ENCODE measurements around the gene C1QC. TPM values are rescaled to one million over a fixed set of nuclear protein-coding genes. Genes with fewer than 3 reads are reported as not detected.

Gene C1QC
- total and polyA plus RNA-seq, 8 donors, result 5.5 to 138 (median 17.2) TPM

DNA sequence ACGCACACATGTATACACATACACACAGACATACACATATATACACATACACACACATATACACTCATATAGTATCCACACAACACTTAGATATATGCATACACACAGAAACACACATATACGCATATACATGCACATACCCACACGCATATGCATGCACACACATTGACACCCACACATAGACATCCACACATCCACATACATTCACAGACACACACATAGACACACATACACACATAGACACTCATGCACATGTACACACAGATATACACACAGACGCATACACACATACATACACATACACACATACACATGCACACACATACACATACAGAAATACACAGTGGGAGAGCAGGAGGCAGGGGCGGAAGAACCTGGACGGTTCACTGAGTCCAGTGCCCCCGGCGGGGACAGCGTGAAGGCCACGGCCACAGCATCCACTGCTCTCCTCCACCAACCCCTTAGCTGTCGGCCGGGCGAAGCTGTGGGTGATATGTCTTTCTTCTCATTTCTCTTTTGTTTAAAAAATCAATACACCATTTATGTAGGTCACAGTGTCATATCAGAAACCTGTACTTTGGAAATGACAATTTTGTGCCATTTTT lies 6.8 kb downstream of the C1QC start:
- H3K36me3 ChIP-seq, result no peaks in the 10 kb centered on the region
- intact Hi-C loops (cut with DNase I), result no loop called here
- H3K4me3 ChIP-seq, result no peak overlapping the region
- H3K4me1 ChIP-seq, result no peaks in the 10 kb centered on the region
- no peaks in the 10 kb centered on the region for H3K9me3 ChIP-seq
- FAIRE-seq (no peak), DNase-seq (no peak), ATAC-seq (no peak)
- TF ChIP-seq, protein P1, sequence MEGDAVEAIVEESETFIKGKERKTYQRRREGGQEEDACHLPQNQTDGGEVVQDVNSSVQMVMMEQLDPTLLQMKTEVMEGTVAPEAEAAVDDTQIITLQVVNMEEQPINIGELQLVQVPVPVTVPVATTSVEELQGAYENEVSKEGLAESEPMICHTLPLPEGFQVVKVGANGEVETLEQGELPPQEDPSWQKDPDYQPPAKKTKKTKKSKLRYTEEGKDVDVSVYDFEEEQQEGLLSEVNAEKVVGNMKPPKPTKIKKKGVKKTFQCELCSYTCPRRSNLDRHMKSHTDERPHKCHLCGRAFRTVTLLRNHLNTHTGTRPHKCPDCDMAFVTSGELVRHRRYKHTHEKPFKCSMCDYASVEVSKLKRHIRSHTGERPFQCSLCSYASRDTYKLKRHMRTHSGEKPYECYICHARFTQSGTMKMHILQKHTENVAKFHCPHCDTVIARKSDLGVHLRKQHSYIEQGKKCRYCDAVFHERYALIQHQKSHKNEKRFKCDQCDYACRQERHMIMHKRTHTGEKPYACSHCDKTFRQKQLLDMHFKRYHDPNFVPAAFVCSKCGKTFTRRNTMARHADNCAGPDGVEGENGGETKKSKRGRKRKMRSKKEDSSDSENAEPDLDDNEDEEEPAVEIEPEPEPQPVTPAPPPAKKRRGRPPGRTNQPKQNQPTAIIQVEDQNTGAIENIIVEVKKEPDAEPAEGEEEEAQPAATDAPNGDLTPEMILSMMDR (IDR thresholded peaks at IDR 0.05), result no peak
- H3K27me3 ChIP-seq, result no peaks in the 10 kb centered on the region
- no peak overlapping the region for H3K27ac ChIP-seq
- 85 to 92% methylated on average over 13 of the region's 13 CpGs for WGBS, 2 donors

DNA sequence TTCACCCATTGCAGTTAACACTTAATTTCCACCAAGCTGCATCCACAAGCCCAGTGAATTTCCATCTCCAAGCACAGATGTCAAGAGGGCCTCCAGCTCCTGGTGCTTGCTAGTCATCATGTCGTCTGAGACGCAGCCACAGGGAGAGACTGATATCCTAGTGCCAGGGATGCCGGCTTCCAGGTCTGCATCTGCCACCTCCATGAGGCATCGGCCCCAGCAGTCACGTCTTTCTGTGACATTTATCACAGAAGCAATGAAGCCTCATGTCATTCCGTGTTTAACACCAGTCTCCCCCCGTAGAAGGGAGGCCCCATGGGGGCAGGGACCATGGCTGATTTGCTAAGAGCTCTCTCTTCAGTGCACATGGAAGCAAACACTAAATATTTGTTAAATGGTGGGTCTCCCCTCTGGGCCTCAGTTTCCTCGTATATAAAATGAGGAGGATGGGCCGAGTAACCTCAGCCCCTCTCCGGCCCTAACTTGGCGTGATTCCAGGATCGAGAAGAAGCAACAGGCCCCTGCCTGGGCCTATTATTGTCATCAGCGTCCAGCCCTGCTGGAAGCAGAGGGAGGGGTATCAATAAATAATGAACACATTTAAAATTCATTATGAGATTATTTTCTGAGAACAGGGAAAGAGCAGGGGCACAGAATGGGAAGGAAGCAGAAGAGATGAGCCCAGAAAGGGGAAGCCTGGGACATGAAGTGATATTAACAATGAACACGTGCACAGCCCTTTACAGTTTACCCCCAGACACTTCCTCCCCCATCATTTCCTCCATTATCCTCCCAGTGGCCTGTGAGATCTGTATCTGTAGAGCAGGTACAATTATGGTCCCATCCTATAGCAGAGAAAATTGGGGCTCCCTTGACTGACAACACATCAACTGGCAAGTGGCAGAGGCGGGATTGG lies 8.8 kb downstream of the C1QC start:
- intact Hi-C loops (cut with DNase I), result no loop called here
- no peaks in the 10 kb centered on the region for H3K27me3 ChIP-seq
- DNase-seq (no peak), ATAC-seq (peak in 2 of 4 donors; percentile 46 to 62), FAIRE-seq (no peak)
- TF ChIP-seq, protein P1 (IDR thresholded peaks at IDR 0.05), result no peak
- no peaks in the 10 kb centered on the region for H3K36me3 ChIP-seq
- no peak overlapping the region for H3K4me3 ChIP-seq
- WGBS, 2 donors, result 71% methylated on average over 15 of the region's 15 CpGs
- no peaks in the 10 kb centered on the region for H3K9me3 ChIP-seq
- no peaks in the 10 kb centered on the region for H3K4me1 ChIP-seq
- no peak overlapping the region for H3K27ac ChIP-seq

DNA sequence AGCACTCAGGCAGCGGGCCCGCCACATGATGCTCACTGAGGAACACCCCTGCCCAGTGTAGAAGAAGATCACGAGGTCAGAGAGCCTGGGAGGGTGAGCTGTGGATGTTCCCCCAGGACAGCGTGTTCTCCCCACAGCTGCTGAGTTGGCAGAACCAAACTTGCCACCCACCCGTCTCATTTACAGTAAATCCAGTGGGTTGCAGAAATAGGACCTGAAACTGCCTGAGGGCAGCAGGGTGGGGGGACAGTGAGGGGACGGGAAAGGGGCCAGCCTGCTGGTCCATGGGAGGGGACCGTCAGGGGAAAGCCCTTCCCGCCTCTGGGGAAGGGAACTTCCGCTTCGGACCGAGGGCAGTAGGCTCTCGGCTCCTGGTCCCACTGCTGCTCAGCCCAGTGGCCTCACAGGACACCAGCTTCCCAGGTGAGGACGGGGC lies 9.5 kb downstream of the C1QC start, which contains the start of gene C1QB:
C1QB (plus strand) TSS at position 356 of the 436 bp plus-strand sequence. CDS start 6,227 bp downstream, outside the sequence.
- Histone ChIP-seq H3K9me3 (no peaks in the 10 kb centered on the region), H3K27ac (no peak within 1 kb of the TSS), H3K36me3 (no peaks in the 10 kb centered on the region), H3K4me3 (peak within 1 kb of the TSS in 1 of 4 donors; percentile 13), H3K27me3 (no peaks in the 10 kb centered on the region), H3K4me1 (no peaks in the 10 kb centered on the region)
- intact Hi-C loops (cut with DNase I), result no loop called here
- FAIRE-seq (no peak), ATAC-seq (peak in 3 of 4 donors; percentile 40 to 80 (median 71)), DNase-seq (peak in 1 of 6 donors; percentile 59)
- TF ChIP-seq, protein P1 (IDR thresholded peaks at IDR 0.05), result no peak
- WGBS, 2 donors, result 84 to 85% methylated on average over 13 of the region's 13 CpGs

GRCh38 chr1:22654692-22655091 lies 11.3 kb downstream of the C1QC start:
- WGBS, 2 donors, result 60% methylated on average over 5 of the region's 5 CpGs
- intact Hi-C loops (cut with DNase I), result no loop called here
- ATAC-seq (no peak), DNase-seq (no peak), FAIRE-seq (no peak)
- no peaks in the 10 kb centered on the region for H3K36me3 ChIP-seq
- no peak overlapping the region for H3K27ac ChIP-seq
- H3K9me3 ChIP-seq, result no peaks in the 10 kb centered on the region
- H3K4me3 ChIP-seq, result peak overlapping the region in 1 of 4 donors; percentile 10
- TF ChIP-seq, protein P1 (IDR thresholded peaks at IDR 0.05), result no peak
- no peaks in the 10 kb centered on the region for H3K27me3 ChIP-seq
- H3K4me1 ChIP-seq, result no peaks in the 10 kb centered on the region
